Body of pancreas (tissue), 4 donors: ENCODE results near the gene AMD1.

ENCODE experiments used
- CTCF ChIP-seq, 7 experiments: fragments of 450-650 bp in 4 of 7; fragments of 200-600 bp in 3 of 7; sonication (generic) in 3 of 7; IDR thresholded peaks; one replicate each; pipeline ENCODE4 v1.5.1; 2016 to 2019; ENCODE audit warnings: antibody characterized with exemption in 7 of 7
- POLR2A ChIP-seq, 3 donors: fragments of 450-650 bp; IDR thresholded peaks; one replicate each; pipeline ENCODE4 v1.6.1; 2016; ENCODE audit warnings: antibody characterized with exemption in 3 of 3, mild to moderate bottlenecking in 2 of 3

- TF ChIP-seq CTCF (IDR thresholded peaks at IDR 0.05): no peak
- TF ChIP-seq POLR2A (IDR thresholded peaks at IDR 0.05): no peak
These were observed 24.8 kb upstream of the AMD1 start for GRCh38 chr6:110849781-110850180.
